Stimulated activated CD4-positive, alpha-beta T cell treated with anti-CD3 and anti-CD28 coated beads, Interleukin-2, amount 100 ng/mL, for 24 hours (primary cell): ENCODE data around the gene CELA2B.
"Not testable (repeated sequence)": the region's sequence is repeated elsewhere in the genome, so short reads cannot be mapped to it uniquely, and the experiment has no call there.

Experiments
- DNase-seq, 2 donors: peaks; one replicate each; pipeline ENCODE4 v3.0.0-alpha.2; 2020

The CELA2B gene

DNA sequence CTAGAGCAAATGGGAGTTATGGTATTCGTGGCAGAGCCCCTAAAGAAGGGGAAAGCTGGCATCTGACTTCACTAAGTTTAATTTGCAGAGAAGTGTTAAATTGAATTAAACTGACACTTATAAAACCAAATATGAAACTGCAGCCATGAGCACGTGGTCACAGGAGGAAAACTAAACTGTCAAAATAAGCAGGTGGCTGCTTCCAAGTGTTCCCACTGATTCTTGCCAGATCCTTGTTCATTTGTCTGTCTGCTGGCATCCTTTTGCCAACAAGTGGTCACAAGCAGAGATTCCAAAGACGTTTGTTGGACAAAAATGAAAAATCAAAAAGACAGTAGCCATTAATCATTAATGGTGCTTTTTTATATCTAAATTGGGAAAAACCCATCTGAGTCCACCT is 6.5 kb upstream of the CELA2B start:
- DNase-seq: no peak

GRCh38 chr1:15469821-15470448 is 6.0 kb upstream of the CELA2B start:
- DNase-seq: not testable (repeated sequence)

- not testable (repeated sequence) for DNase-seq
Measured at GRCh38 chr1:15471067-15471466, 4.8 kb upstream of the CELA2B start.

GRCh38 chr1:15471723-15472122 is 4.2 kb upstream of the CELA2B start:
- not testable (repeated sequence) for DNase-seq

DNA sequence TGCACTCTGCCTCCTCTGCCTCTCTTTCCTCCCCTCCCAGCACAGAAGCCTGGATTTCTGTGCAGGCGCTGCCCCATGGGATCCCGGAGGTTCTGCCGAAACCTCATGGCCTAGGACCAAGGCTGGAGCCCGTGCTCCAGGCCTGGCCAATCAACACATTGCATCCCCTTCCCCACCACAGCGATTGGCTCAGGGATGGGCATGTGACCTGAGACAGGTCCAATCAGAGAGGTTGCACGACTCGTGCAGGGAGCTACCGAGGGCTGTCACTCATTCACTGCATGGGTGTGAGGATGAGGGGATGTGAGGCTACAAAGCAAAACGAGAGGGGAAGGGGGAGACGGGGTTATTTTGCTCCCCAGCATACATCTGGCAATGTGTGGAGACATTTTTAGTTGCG is 3.3 kb upstream of the CELA2B start:
- DNase-seq: no peak

GRCh38 chr1:15476927-15477326 is 1.0 kb downstream of the CELA2B start:
- no peak for DNase-seq

DNA sequence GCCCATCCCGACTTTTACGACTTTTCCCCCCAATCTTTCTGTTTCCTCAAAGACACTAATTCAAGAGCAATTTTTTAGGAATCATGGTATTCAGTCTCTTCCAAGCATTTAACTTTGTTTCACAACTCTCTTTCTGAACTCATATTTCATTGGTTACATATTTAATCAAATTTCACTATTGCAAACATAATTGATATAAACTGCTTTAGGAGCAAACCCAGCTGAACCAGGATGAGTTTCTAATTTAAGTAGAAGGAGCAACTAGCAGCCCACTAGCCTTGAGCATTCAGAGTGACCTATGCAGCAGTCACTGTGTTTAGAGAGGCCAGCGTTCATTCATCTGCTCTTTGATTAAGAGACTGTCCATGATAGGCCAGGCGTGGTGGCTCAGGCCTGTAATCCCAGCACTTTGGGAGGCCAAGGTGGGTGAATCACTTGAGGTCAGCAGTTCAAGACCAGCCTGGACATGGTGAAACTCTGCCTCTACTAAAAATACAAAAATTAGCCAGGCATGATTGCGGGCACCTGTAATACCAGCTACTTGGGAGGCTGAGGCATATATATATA is 1.8 kb downstream of the CELA2B start:
- DNase-seq: no peak

DNA sequence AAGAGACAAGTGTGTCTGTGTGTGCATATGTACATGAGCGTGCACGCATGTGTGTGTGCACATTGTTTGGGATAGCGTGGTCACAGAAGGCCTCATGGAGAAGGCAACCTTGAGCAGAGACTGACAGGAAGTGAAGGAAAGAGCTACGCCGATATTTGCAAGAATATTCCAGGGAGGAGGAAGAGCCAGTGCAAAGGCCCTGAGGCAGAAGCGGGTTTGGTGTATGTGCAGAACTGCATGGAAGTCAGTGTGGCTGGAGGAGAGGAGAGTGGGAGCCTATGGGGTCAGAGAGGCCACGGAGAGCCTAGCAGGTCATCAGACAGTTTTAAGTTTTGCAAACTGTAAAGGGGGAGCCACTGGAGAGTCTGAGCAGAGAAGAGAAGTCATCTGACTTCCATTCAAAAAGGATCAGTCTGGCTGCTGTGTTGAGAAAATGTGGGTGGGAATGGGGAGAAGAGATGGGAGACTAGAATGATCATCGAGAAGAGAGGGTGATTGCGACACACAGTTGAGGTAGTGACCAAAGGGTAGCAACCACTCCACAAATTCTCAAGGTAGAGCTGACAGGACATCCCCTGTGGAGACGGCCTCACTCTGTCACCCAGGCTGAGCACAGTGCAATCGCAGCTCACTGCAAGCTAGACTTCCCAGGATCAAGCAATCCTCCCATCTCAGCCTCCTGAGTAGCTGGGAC is 3.9 kb downstream of the CELA2B start:
- DNase-seq: no peak

DNA sequence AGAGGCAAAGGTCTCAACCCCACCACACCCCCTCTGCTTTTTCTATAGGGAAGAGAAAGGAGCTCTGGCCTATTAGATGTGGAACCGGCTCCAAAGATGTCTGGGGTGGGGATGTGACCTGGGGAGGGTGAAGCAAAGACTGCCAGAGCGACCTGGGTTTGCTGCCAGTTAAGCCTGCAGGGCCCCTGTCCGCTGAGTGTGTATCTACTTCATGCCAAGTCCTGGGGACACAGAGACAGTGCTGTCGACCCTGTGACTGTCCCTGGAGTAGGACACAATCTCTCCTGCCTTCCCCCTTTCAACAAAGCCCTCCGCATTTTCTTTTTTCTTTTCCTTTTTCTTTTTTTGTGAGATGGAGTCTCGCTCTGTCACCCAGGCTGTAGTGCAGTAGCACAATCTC is 6.6 kb downstream of the CELA2B start:
- not testable (repeated sequence) for DNase-seq

DNA sequence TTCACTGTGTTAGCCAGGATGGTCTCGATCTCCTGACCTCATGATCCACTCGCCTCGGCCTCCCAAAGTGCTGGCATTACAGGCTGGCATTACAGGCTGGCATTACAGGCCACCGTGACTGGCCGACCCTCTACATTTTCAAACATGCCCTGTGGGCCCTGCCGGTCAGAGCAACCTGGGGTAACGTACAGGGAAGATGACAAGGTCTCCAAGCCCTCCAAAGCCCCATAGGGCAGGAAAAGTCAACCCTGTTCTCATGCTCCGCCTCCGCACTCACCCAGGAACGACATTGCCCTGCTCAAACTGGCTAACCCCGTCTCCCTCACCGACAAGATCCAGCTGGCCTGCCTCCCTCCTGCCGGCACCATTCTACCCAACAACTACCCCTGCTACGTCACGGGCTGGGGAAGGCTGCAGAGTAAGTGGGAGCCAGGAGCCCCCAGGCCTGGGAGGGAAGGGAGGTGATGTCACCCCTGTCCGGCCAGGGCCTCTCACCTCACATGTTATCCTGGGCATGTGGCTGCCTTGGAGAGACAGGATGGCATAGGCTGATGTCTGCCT is 7.2 kb downstream of the CELA2B start:
- not testable (repeated sequence) for DNase-seq

DNA sequence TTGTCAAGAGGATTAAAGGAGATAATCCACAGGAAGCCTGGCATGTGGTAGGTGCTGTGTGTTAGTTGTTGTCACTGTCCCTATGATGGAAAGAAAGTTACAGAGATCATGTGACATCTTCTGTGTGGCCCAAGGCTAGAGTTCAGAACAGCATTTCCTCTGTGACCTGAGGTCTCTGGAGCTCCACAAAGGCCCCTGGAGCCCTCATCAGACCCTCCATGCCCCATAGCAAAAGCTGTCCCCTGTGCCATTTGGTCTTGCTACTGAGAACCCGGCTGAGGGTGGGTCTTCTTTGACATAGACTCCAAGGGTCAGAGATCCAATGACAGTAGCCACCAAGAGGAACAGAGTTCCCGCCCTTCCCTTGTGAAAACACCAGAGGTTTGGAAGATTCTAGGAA is 8.1 kb downstream of the CELA2B start:
- no peak for DNase-seq

GRCh38 chr1:15484443-15484842 is 8.5 kb downstream of the CELA2B start:
- not testable (repeated sequence) for DNase-seq

DNA sequence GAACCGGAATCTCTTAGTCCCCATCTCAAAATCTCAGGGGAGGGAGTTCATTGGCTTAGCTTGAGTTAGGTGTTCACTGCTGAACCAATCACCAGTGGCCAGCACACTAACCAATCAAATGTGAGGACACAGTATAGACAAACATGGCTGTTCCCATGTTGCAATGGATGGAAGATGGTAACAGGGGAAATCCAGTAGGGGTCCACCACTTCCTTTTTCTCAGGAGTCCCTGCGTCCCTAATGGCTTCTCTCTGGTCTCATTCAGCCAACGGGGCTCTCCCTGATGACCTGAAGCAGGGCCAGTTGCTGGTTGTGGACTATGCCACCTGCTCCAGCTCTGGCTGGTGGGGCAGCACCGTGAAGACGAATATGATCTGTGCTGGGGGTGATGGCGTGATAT is 9.7 kb downstream of the CELA2B start:
- DNase-seq: no peak

DNA sequence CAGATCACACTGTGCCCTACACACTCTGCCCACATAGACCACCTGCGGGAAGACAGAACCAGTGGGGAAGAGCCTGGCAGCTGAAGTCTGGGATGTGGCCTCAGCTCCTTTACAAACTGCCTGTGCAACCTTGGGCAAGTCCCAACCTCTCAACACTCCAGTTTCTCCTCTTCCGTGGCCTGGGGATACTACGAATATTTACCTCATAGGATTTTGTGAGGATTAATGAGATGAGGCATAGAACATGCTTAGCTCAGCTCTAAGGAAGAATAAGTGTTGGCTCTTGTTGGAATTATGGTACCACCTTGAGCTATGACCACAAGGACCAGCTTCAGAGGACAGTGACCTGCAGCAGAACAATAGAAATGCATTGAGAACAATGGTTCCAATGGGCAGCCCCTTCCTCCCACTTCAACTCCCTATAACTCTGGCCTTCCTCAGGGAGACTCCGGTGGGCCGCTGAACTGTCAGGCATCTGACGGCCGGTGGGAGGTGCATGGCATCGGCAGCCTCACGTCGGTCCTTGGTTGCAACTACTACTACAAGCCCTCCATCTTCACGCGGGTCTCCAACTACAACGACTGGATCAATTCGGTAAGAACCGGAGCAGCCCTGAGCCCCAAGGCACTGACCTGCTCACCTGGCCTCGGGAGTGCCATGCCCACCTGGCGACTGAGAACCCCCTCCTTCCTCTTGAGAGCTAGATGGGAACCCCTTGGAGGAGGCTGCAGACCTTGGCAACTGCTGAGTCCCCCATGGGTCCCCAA is 11.1 kb downstream of the CELA2B start:
- not testable (repeated sequence) for DNase-seq

DNA sequence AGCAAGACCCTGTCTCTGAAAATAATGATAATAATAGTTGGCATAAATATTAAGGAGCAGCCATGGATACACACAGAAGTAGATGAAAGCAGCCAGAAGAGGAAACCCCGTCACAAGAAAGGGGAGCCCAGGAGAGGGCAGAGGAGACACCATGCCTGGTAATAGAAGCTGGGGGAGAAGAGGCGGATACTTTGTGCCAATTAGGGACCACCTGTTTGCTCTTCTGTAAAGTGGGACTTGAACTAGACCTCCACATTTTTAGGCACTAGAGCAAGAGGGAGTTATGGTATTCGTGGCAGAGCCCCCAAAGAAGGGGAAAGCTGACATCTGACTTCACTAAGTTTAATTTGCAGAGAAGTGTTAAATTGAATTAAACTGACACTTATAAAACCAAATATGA is 12.5 kb downstream of the CELA2B start:
- no peak for DNase-seq

DNA sequence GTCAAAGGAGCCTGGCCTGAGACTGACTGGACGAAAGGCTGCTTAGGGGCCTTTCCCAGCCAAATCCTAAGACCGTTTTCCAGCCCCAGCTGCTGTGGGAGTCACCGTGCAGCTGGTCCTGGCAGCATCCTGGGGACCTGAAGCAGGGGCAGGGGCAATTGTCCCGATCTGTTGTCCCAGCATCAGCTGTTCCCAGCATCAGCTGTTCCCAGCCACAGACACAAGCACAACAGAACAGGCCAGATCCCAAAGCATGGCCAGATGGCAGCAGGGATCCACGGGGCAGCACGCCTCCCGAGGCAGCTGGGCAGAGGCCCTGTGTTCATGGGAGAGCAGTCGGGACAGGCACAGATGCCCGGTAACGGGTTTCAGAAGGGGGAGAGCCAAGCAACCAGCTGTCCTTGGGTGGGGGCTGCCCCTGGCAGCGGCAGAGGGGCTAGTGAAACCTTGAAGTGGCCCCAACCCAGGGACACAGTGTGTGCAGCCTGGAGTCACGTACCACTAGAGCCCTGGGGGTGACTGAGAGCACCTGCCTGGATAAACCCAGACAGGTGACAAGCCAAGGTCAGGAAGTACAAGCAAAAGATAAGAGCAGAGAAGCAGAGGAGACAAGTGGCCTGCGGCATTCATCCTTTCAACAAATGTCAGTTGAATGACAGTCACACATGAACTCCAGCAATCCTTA is 13.3 kb downstream of the CELA2B start:
- DNase-seq: no peak

- not testable (repeated sequence) for DNase-seq
Measured at GRCh38 chr1:15491010-15491409, 15.1 kb downstream of the CELA2B start.

GRCh38 chr1:15492596-15492995 is 16.7 kb downstream of the CELA2B start:
- DNase-seq: no peak

DNA sequence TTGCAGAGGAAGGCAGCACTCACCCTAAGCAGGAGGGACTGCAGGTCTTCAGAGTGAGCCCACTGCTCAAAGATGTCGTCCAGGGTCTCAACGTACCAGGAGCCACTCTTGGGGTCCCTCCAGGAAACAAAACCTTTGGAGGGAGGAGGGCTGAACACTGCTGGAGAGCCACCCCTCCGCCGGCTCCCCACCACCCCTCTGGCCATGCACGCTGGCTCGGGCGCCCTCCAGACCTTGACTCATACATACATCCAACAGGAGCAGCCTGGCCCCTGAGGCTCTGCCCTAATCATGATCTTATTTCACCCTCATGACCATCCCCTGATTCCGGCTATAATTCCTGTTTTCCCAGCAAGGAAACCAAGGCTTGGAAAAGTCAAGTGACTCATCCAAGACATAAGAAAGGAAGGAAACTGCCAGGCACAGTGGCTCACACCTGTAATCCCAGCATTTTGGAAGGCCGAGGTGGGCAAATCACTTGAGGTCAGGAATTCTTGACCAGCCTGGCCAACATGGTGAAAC is 18.0 kb downstream of the CELA2B start:
- no peak for DNase-seq

DNA sequence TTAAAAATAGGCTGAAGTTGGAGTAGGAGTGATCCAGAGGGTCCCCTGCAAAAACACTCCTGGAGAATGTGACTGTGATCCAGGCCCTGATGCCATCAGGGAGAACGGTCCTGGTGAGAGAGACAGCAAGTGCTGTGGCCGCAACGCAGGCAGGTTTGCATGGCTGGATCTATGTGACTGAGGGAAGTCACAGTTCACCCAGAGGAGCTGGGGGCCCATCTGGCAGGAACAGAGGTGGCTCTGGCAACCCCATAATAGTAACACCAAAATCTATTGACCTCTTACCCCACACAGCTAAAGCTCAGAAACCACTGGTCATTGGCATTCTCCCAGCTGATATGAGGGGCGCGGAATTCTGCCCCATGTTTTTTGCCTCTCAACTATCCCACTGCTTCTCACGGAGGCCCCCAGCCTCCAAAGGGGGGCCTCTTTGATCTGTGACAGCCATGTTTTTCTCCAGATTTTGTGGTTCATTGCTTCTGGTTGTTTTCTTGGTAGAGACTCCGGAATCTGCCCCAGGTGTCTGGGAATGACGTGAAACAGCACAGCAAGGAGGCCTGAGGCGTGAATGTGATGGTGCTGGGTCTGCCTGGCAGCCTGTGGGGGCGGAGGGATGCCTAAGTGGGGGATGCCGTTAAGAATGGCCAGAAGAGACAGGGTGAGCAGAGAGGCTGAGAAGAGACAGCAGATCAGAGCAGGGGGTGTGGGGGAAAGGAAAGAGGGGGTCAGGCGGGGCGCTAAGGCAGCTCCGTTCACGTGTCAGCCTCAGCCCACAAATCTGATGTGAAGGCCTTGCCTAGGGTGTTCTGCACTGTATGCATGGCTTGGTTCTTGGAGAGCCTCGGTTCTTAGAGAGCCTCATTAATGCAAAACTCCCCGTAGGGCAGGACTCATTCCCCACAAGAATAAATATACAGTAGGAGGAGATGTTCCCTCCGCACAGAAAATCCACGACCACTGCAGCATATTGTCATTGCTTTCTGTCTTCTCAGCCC is 24.6 kb downstream of the CELA2B start:
- no peak for DNase-seq
